ENCODE results near the gene PXDN.

Gene PXDN

DNA sequence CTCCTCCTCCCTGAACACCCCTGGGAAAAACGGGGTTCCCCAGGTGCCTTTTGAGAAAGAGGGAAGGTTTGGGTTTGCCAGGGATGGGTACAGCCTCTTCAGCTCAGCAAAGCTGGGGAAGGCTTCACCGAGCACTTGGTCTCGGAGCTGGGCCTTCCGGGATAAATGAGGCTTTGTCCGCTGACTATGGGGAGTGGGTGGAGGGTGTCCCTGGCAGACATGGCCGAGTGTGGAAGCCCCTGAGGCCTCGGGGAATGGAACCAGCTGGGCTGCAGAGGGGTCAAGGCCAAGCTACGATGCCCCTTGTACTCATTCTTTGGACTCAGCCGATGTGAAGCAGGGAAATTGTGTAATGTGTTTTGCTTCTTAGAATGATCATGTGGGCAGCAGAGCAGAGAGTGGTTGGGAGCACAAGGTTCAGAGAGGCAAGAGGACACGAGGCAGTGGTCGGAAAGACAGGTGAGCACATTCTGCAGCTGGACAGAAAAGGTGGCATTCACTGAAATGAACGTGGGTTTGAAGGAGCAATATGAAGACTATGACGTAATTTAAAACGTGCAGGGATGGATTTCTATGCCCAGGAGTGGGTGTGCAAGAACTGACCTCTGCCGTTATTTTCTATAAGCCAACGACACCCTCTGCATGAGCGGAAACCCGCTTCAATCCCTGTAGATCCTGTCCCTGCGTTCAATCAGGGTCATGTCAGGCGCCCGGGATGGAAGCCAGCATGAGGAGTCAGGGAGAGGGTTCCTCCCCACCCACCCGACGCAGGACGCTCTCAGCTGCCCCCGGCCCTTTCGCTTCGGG is 142.6 kb downstream of the PXDN start:
- DNase-seq (ENCODE audit: low read depth, low spot score): no peak
- H3K4me3 ChIP-seq (ENCODE audit: low read length): no peak overlapping the region

DNA sequence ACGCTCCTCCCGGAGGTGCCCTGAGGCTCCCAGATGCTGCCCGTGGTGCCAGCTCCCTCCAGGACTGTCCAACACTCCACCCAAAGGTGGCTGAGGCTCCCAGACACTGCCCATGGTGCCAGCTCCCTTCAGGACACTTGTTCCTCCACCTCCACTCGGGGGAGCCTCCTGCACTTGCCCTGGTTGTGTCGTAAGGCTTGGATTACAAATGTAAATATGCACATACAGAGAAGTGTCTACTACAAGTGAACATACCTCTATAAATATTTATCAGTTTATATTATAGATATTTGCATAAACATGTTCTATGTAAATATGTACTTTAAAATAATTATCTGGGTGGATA is 143.3 kb downstream of the PXDN start:
- H3K4me3 ChIP-seq (ENCODE audit: low read length): no peak overlapping the region
- DNase-seq (ENCODE audit: low read depth, low spot score): no peak

DNA sequence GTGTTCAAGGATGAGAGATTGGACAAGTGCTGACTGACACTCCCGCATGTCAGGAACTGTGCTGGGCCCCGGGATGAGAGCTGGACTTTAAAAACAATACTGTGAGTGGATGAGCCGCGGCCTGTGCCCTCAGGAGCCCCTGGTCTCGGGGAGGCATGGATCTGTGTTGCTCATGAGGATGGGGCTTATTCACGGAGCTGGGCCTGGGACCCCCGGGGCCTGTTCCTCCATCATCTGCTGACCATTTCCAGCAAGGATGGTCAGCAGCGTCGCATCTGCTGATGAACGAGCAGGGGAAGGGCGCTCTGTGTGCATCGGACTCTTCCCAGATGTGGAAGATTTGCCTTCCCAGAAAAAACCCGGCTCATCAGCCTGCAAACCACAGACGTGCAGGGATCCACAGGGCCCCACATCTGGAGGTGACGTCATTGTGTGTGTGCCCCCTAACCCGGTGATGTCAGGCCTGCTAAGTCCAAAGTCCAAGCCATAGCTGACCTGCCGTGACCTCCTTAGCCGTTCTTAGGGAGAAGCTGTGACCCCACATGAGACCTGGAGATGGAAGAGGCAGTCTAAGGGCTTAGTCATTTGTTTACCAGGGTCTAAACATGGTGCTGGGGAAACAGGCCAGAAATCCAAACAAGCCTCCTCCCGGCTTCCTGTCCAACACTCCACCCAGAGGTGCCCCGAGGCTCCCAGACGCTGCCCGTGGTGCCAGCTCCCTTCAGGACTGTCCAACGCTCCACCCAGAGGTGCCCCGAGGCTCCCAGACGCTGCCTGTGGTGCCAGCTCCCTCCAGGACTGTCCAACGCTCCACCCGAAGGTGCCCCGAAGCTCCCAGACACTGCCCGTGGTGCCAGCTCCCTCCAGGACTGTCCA is 143.9 kb downstream of the PXDN start:
- no peak for DNase-seq (ENCODE audit: low read depth, low spot score)
- H3K4me3 ChIP-seq (ENCODE audit: low read length): no peak overlapping the region

DNA sequence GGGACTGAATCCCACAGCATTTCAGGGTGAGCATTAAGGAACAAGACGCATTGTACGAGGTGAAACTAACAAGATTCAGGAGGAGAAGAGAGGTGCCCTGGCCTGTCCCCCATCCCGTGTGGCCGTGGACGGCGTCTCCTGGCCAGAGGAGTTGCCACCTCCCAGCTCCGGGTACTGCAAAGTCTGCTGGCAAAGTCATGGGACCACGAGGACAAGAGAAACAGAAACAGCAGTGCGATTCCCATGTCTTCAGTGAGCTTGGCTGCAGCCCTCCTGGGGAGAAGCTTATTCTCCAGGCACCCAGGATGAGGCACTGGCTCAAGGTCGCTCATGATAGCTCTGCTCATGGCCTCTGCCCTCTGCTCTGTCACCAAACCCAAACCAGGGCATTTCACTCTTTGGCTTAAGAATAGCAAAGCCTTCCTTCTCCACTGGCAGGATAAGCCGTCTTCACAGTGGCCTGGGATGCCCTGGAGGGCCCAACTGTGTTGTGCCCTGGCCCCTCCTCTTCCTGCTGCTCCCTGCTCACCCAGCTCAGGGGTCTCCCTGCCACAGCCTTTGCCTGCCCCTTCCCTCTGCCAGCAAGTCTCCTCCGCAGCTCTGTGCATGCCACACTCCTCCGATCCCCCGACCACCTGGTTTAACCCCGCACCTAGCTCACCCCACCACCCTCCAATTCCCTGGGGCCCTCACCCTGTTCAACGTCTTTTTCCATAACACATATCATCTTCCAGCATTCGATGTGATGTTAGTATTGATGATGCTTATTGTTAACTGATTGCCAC is 144.8 kb downstream of the PXDN start:
- no peak for DNase-seq (ENCODE audit: low read depth, low spot score)
- no peak overlapping the region for H3K4me3 ChIP-seq (ENCODE audit: low read length)

DNA sequence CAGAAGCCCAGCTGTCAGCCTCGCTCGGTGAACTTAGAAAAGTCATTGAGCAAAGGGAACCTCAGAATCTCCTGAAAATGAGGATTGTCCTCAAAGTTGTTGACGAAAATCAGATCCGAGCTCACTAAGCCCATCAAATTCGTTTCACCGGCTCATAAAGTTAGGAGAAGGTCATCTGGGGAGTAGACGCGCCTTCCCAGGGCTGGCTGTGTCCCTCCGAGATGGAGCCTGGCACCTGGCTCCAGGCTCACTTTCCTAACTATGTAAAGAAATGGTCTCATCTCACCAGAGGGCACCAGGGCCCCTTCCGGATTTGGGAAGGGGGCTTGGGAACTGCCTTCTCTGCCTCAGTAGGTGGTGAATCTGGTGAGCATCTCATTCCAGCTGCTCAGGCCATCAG is 145.5 kb downstream of the PXDN start:
- no peak for DNase-seq (ENCODE audit: low read depth, low spot score)
- H3K4me3 ChIP-seq (ENCODE audit: low read length): no peak overlapping the region

DNA sequence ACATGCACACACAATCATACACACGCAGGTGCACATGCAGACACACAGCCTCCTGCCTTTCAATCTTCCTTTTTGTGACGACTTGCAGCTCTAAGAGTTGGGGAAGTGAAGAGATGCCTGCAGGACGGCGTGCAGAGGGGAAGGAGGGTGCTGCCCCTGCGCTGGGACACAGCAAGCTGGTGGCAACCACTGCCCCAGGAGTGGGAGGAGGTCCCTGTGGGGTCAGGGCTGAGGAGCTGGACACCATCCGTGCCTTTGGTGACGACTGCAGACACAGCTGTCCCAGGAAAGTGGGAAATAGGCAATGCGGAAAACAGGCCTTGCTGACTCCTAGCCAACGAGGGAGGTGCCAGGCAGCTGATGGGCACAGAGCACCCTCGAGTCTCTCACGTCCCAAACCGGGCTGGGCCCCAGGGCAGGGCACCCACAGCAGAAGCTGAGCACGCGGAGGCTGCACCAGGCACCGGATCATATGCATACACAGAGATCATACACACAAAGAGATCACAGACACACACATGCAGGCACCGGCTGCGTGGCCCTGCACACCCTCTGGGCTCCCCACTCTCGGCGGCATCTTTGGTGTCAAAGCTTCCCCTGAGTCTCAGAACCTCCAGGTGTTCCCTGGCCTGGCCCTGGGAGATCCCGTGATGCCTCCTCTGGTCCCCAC is 146.1 kb downstream of the PXDN start:
- no peak overlapping the region for H3K4me3 ChIP-seq (ENCODE audit: low read length)
- DNase-seq (ENCODE audit: low read depth, low spot score): no peak

DNA sequence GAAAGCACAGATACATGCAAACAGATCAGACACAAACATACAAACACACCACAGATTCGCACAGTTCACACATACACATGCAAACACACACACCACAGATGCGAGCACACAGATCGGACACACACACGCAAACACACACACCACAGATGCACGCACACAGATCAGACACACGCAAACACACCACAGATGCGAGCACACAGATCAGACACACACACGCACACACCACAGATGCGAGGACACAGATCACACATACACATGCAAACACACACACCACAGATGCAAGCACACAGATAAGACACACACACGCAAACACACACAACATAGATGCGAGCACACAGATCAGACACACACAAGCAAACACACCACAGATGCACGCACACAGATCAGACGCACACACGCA is 149.0 kb downstream of the PXDN start:
- no peak for DNase-seq (ENCODE audit: low read depth, low spot score)
- H3K4me3 ChIP-seq (ENCODE audit: low read length): no peak overlapping the region

DNA sequence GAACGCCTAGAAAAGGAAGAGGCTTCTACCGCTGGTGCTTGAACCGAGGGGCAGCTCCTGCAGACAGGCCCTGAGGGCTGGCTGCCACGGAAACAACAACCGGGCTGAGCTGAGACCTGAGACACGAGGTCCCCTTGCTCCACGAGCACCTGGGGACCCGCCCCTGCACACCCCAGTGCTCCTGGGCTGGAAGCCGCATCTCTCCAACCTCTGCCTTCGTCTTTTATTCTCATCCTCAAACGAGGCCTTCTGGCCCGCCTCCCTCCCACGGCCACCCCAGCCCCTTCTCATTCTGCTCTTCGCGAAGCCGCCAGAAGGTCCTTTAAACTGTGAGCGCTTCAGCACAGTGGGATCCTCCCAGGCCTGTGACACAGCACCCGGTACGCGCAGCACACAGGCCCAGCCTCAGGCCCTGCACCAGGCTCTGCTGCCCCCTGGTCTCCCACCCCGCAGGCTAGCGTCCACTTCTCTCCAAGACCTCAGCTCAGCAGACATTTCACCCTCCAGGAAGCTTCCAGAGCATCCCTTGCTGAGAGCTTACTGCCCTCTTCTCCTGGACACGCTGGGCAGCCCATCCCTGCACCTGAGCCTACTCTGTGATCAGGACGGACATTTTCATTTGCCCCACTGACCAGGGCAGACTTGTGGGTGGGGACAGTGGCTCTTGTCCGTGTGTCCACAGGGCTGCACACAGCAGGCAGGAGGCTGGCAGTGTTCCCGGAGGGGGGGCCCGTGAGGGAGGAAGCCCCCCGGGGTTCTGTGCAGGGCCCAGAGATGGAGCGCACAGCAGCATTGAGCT is 149.7 kb downstream of the PXDN start:
- no peak for DNase-seq (ENCODE audit: low read depth, low spot score)
- H3K4me3 ChIP-seq (ENCODE audit: low read length): no peak overlapping the region

DNA sequence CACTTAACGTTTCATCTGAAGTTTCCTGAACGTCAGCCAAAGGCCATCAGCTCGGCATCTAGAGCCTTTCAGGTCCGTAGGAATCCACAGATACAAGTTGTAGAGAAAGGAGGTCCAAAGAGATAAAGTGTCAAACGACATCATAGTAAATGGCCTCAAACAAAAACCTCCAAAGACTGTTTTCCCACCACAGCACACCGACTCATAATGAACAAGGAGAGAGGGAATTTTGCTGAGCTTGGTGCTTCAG is 150.3 kb downstream of the PXDN start:
- no peak for DNase-seq (ENCODE audit: low read depth, low spot score)
- no peak overlapping the region for H3K4me3 ChIP-seq (ENCODE audit: low read length)

DNA sequence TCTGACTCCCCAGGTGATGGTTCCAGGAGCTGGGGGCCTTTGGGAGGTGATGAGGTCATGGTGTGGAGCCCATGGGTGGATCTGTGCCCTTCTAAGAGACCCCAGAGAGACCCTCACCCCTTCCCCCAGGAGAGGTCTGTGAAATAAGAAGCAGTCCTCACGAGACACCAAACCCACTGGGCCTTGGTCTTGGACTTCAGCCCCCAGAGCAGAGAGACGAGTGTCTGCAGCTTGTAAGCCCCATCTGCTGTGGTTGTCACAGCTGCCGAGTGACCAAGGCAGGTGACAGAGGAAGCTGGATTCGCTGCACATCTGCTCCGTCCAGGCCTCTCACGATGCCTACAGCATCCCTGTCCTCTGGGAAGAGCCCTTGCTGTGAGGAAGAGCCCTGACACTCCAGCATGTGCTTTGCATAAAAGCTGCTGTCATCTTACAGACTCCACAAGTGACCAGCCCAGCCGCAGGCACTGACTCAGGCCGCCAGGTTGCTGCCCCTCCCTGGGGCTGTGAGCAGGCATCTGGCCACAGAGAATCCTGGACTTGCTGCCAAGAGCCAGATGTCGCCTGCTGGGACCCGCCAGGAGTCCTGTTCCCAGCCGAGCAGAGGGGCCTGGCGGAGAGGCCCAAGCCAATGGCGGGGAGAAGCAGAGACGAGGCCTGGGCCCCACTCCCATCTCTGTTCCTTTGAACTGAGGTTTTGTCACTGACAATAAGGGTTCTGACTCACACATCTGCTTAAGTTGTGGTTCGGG is 150.8 kb downstream of the PXDN start:
- H3K4me3 ChIP-seq (ENCODE audit: low read length): no peak overlapping the region
- DNase-seq (ENCODE audit: low read depth, low spot score): peak; percentile 68

DNA sequence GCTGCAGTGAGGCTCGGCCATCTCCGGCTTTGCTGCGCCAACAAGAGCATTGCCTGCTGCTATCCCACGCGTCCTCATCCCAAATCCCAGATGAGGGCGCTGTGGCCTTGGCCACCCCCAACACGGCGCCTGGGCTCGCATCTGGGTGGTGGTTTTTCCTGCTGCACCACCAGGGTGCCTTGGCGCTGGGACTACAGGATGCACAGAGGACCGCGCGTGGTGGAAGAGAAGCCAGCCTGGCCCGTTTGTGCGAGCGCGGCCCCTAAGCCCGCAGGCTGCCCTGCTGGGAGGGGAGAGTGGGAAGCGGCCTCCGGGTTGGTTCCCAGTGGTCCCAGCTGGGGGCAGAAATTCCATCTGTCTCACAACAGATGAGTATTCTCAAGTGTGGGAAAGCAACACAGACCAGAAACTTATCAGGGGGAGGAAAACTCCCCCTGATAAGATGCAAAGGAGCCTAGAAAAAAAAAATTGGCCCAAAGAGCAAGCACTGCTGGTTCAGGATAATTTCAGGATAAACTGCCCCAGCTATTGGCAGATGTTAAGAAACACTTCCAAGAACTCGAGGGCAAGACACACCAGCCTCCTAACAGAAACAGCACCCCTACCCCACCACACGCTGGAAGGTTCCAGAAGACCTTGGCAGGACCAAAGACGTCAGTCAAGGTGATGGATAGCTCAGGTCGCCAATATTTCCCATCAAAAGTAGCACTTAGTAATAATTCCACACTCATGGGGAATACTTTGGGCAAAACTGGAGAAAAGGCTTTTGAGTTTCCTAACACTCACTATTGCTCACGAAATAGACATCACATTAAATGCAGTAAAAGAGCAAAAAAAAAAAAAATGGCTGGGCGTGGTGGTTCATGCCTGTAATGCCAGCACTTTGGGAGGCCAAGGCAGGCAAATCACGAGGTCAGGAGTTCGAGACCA is 152.1 kb downstream of the PXDN start:
- no peak for DNase-seq (ENCODE audit: low read depth, low spot score)
- no peak overlapping the region for H3K4me3 ChIP-seq (ENCODE audit: low read length)

DNA sequence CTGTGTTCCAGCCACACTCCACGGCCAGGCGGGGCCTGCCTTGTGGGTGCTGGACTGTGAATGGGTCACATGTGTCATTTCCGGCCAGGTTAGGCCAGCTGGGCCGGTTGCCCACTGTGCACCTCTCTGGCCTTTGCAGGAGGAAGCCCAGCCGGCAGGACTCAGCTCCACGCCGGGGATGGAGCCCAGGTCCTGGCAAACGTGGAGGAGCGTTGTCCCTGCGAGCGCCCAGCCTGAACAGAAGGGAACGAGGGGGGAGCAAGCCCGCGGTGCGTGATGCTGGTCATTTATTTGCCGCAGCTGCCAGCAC is 152.9 kb downstream of the PXDN start:
- no peak overlapping the region for H3K4me3 ChIP-seq (ENCODE audit: low read length)
- no peak for DNase-seq (ENCODE audit: low read depth, low spot score)

DNA sequence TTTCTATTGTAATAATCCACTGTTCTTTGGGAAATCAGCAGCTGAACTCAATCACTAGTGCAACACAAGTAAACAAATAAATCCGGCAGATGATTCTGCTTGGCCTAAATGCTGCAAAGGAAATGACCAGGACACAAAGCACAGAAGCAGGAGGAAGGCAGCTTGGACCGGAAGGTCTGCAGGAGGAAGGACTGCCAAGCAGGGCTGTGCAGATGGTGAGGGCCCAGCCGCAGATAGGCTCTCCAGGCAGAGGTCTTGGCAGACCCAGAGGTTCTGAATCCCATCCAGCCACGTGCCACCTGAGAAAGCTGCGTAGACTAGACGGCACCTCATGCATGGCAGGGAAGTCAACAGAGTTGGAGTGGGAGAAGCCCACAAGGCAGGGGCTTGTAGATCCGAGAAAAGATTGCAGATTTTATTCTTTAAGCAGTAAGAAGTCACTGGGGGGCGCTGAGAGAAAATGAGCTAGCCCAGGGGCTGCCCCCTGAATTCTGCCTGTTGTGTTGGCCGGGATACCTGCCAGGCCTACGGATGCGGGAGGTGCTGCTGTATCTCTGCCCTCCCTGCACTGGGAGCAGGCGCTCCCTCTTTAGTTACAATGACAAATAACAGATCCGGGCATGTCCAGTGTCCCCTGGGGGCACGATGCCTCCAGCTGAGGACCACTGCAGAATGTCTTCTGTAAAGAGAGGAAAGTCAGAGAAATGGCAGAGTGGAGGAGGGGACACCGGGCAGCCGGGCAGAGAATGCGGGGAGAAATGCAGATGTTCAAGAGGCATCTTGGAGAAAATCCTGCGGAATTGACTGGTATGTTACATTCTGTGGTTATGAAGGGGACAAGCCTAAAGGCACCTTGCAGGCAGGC is 153.5 kb downstream of the PXDN start:
- no peak overlapping the region for H3K4me3 ChIP-seq (ENCODE audit: low read length)
- no peak for DNase-seq (ENCODE audit: low read depth, low spot score)

DNA sequence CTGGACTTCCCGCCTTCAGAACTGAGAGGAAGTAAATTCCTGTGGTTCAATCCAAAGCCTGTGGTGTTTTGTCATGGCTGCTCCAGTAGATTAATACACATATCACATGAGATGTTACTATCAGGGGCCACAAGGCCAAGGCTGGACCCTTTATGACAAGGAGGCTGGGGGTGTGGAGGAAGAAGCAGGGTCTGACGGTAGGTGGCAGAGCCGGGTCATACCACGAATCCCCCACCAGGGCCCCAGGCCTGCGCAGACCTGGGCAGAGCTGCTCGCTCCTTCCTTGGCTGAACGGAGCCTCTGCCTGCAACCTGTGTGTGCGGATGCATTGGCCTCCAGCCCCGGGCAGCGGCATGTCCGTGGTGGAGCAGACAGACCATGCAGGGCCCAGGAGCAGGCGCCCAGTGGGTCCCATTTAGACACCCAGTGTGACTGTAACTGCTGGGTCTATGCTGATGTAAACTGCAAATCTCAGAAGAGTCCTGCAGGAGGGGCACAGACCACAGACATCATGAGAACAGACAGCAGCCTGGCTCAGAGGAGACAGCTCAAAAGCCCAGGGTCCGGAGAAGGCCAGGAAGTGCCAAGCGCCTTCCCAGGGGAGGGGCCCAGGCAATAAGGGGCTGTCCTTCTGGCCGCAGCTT is 155.2 kb downstream of the PXDN start:
- DNase-seq (ENCODE audit: low read depth, low spot score): no peak
- no peak overlapping the region for H3K4me3 ChIP-seq (ENCODE audit: low read length)

DNA sequence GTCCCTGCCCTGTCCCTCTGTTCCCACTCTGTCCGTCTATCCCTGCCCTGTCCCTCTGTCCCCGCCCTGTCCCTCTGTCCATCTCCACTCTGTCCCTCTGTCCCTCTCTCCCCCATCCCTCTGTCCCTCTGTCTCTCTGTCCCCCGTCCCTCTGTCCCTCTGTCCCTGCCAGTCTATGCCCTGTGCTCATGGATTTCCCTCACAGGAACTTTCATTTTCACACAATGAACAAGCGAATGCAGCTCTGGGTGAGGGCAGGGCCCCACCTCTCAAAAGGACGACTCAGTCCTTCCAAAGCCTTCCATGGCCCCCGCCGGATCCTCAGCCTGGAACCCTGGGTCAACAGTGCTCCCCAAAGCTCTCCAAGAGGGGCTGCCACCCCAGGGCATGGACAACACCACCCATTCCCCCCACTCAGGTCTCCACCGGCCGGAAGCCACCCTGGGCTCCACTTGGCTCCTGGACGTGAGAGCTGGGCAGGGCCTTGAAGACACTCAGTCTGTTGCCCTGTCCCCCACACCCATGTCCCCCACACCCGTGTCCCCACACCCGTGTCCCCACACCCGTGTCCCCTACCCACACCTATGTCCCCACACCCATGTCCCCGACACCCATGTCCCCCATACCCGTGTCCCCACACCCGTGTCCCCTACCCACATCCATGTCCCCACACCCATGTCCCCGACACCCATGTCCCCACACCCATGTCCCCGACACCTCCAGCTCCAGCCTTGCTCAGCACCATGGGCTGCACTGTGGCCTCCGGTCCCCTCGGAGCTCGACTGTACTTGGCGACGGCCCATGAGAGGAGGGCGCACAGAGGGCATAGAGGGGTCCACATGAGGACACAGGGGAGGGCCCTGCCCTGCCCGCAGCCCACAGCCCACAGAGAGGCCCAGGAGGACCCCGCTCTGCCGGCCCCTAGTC is 156.0 kb downstream of the PXDN start:
- DNase-seq (ENCODE audit: low read depth, low spot score): no peak
- no peak overlapping the region for H3K4me3 ChIP-seq (ENCODE audit: low read length)

Measured in Jurkat, Clone E6-1 (cell line).